Measurements from ENCODE around the gene LRP5. TPM values are rescaled to one million over a fixed set of nuclear protein-coding genes. Genes with fewer than 3 reads are reported as not detected.
"Not testable (repeated sequence)": the region's sequence is repeated elsewhere in the genome, so short reads cannot be mapped to it uniquely, and the experiment has no call there.

The LRP5 gene
- total RNA-seq, 1 experiment from 2014 or later, result 55.2 TPM

DNA sequence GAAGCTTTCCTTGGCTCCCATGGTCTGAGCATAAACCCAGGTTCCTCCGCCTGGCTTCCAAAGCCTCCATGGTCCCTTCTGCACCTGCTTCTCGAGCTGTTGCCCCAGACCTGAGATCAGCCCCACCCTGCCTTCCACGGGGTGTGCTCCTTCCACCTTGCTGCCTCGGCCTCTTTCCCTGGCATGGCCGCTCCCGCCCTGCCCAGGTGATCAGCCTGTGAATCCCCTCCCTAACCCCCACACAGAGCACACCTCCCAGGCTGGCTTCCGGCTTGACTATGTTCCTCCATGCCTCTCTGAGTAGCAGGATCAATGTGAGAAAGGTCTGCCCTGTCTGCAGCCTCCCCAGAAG is 145.5 kb downstream of the LRP5 start (continued):
- TF ChIP-seq, protein P1, sequence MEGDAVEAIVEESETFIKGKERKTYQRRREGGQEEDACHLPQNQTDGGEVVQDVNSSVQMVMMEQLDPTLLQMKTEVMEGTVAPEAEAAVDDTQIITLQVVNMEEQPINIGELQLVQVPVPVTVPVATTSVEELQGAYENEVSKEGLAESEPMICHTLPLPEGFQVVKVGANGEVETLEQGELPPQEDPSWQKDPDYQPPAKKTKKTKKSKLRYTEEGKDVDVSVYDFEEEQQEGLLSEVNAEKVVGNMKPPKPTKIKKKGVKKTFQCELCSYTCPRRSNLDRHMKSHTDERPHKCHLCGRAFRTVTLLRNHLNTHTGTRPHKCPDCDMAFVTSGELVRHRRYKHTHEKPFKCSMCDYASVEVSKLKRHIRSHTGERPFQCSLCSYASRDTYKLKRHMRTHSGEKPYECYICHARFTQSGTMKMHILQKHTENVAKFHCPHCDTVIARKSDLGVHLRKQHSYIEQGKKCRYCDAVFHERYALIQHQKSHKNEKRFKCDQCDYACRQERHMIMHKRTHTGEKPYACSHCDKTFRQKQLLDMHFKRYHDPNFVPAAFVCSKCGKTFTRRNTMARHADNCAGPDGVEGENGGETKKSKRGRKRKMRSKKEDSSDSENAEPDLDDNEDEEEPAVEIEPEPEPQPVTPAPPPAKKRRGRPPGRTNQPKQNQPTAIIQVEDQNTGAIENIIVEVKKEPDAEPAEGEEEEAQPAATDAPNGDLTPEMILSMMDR (IDR thresholded peaks at IDR 0.05 in 2 of 3, conservative IDR thresholded peaks at IDR 0.05 in 1 of 3; ENCODE audit: borderline replicate concordance in 1 of 3, insufficient read depth in 1 of 3, low read depth in 2 of 3, low read length in 2 of 3), result no peak
- TF ChIP-seq CEBPB (IDR thresholded peaks at IDR 0.05; ENCODE audit: low read depth), result no peak
- TF ChIP-seq POLR2AphosphoS5 (IDR thresholded peaks at IDR 0.05; ENCODE audit: low read depth, low read length), result no peak
- TF ChIP-seq, protein P2, sequence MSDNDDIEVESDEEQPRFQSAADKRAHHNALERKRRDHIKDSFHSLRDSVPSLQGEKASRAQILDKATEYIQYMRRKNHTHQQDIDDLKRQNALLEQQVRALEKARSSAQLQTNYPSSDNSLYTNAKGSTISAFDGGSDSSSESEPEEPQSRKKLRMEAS (IDR thresholded peaks at IDR 0.05), result no peak
- no peak for TF ChIP-seq SIN3A (IDR thresholded peaks at IDR 0.05; ENCODE audit: low read depth)
- no peak for TF ChIP-seq TCF7L2 (IDR thresholded peaks at IDR 0.05; ENCODE audit: borderline replicate concordance, extremely low read depth, insufficient read depth, insufficient read length)
- no peak for TF ChIP-seq SP1 (IDR thresholded peaks at IDR 0.05; ENCODE audit: low read depth)
- TF ChIP-seq, protein P3, sequence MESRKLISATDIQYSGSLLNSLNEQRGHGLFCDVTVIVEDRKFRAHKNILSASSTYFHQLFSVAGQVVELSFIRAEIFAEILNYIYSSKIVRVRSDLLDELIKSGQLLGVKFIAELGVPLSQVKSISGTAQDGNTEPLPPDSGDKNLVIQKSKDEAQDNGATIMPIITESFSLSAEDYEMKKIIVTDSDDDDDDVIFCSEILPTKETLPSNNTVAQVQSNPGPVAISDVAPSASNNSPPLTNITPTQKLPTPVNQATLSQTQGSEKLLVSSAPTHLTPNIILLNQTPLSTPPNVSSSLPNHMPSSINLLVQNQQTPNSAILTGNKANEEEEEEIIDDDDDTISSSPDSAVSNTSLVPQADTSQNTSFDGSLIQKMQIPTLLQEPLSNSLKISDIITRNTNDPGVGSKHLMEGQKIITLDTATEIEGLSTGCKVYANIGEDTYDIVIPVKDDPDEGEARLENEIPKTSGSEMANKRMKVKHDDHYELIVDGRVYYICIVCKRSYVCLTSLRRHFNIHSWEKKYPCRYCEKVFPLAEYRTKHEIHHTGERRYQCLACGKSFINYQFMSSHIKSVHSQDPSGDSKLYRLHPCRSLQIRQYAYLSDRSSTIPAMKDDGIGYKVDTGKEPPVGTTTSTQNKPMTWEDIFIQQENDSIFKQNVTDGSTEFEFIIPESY (IDR thresholded peaks at IDR 0.05; ENCODE audit: extremely low read depth, insufficient replicate concordance, low read length), result no peak
- no peak for TF ChIP-seq POLR2A (IDR thresholded peaks at IDR 0.05; ENCODE audit: borderline replicate concordance, extremely low read depth, insufficient read depth, insufficient read length)

DNA sequence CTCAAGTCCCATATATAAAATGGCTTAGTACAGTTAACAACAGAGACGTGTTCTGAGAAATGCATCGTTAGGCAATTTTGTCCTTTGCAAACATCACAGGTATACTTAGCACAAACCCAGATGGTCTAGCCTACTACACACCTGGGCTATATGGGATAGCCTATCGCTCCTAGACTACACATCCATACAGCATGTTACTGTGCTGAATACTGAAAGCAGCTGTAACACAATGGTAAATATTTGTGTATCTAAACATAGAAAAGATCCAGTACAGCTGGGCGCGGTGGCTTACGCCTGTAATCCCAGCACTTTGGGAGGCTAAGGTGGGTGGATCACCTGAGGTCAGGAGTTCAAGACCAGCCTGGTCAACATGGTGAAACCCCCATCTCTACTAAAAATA is 145.9 kb downstream of the LRP5 start:
- H3K27me3 ChIP-seq (ENCODE audit: insufficient read depth, low read length); CTCF ChIA-PET; intact Hi-C loops (cut with micrococcal nuclease); H3K9ac ChIP-seq (ENCODE audit: low read length); H3K36me3 ChIP-seq (ENCODE audit: control insufficient read depth in 1 of 2, insufficient read depth in 2 of 2, low read length in 2 of 2); RAD21 ChIA-PET (ENCODE audit: low non-redundant PET in 1 of 2, low total read pairs in 2 of 2, uncharacterized antibody in 2 of 2, unreplicated experiment in 2 of 2); POLR2A ChIA-PET; BruUV-seq (replicated peaks); H3K9me3 ChIP-seq (ENCODE audit: control insufficient read depth in 1 of 2, insufficient read depth in 1 of 2, low read depth in 1 of 2, low read length in 2 of 2); H3K27ac ChIP-seq (ENCODE audit: low read depth, low read length); H3K9me2 ChIP-seq (ENCODE audit: insufficient read depth); H3K4me3 ChIP-seq (replicated peaks in 1 of 2; ENCODE audit: low read depth in 1 of 2, low read length in 2 of 2); H2AFZ ChIP-seq (ENCODE audit: low read depth, low read length, poor library complexity, severe bottlenecking); H3K4me2 ChIP-seq (ENCODE audit: low read length); DNase-seq (ENCODE audit: low read depth, low spot score); ATAC-seq: not testable (repeated sequence)
- Histone ChIP-seq H3K4me1 (ENCODE audit: control insufficient read depth in 1 of 2, insufficient read depth in 2 of 2, low read length in 2 of 2) (peaks cover 10 to 24% of the 10 kb centered on the region in 2 experiments), H3K79me2 (ENCODE audit: insufficient read depth, low read length) (peaks cover 27% of the 10 kb centered on the region), H4K20me1 (ENCODE audit: insufficient read depth) (peaks cover 19% of the 10 kb centered on the region)

All from HCT116 (cell line).